WTC11 (cell line): Measurements from ENCODE around the gene TPCN2. TPM values are rescaled to one million over a fixed set of nuclear protein-coding genes. Genes with fewer than 3 reads are reported as not detected.

Experiments used
- ATAC-seq: fragments of 200-7000 bp; cut with Tn5 transposase; 2 replicates; pipeline ENCODE4 v1.10.0; 2021; ENCODE audit warnings: mild to moderate bottlenecking, moderate library complexity
- CTCF ChIA-PET: fragments of 300-600 bp; sonication (Branson Sonifier 250); formaldehyde crosslinking; loops from one replicate; lab custom pipeline; 2021; ENCODE audit warnings: antibody characterized with exemption; lab: Charles Lee
- POLR2A ChIA-PET: fragments of 350-600 bp; sonication (Branson Sonifier 250); formaldehyde crosslinking; loops from one replicate; lab custom pipeline; 2021; ENCODE audit warnings: antibody characterized with exemption; lab: Charles Lee
- DNase-seq: peaks from one replicate; pipeline ENCODE4 v3.0.0; 2021; ENCODE audit warnings: low spot score
- H3K27ac Mint-ChIP-seq: 2 replicates; pipeline ENCODE4 v1.8.0; 2021; ENCODE audit warnings: mixed read lengths
- H3K27me3 Mint-ChIP-seq: 2 replicates; pipeline ENCODE4 v1.8.0; 2021; ENCODE audit warnings: low read depth, mild to moderate bottlenecking, moderate library complexity, mixed read lengths
- H3K36me3 Mint-ChIP-seq: 2 replicates; pipeline ENCODE4 v1.8.0; 2021; ENCODE audit warnings: mixed read lengths
- H3K4me1 Mint-ChIP-seq: 2 replicates; pipeline ENCODE4 v1.8.0; 2022; ENCODE audit warnings: mixed read lengths
- H3K4me3 Mint-ChIP-seq: 2 replicates; pipeline ENCODE4 v1.8.0; 2021; ENCODE audit warnings: mild to moderate bottlenecking, moderate library complexity, mixed read lengths
- H3K9me3 Mint-ChIP-seq: 2 replicates; pipeline ENCODE4 v1.8.0; 2021; ENCODE audit warnings: mixed read lengths
- AFF4 ChIP-seq: sonication (generic); formaldehyde crosslinking; IDR thresholded peaks from 2 replicates; pipeline ENCODE4 v1.8.1; 2023; ENCODE audit warnings: mild to moderate bottlenecking, missing genetic modification reagents, borderline replicate concordance
- CREM ChIP-seq: sonication (generic); formaldehyde crosslinking; IDR thresholded peaks from 2 replicates; pipeline ENCODE4 v1.8.1; 2022; ENCODE audit warnings: mild to moderate bottlenecking, missing genetic modification reagents, moderate library complexity
- FOXP1 ChIP-seq: sonication (generic); formaldehyde crosslinking; IDR thresholded peaks from 2 replicates; pipeline ENCODE4 v1.8.0; 2022; ENCODE audit warnings: missing genetic modification reagents, mild to moderate bottlenecking, moderate library complexity, borderline replicate concordance
- GTF2I ChIP-seq: fragments of 250-450 bp; sonication (Bioruptor Pico); conservative IDR thresholded peaks from 2 replicates; pipeline ENCODE4 v1.4.0; 2021; ENCODE audit warnings: mild to moderate bottlenecking
- JAZF1 ChIP-seq: fragments of 250-450 bp; sonication (Bioruptor Pico); IDR thresholded peaks from 2 replicates; pipeline ENCODE4 v1.9.0; 2021; ENCODE audit warnings: moderate library complexity, mild to moderate bottlenecking, inconsistent platforms
- KAT7 ChIP-seq: sonication (generic); formaldehyde crosslinking; IDR thresholded peaks from 2 replicates; pipeline ENCODE4 v1.8.1; 2023; ENCODE audit warnings: missing genetic modification reagents, mild to moderate bottlenecking, borderline replicate concordance
- MXD4 ChIP-seq: fragments of 250-450 bp; sonication (Bioruptor Pico); IDR thresholded peaks from 2 replicates; pipeline ENCODE4 v1.8.0; 2021; ENCODE audit warnings: mild to moderate bottlenecking, moderate library complexity, borderline replicate concordance
- MYBL2 ChIP-seq: sonication (generic); formaldehyde crosslinking; IDR thresholded peaks from 2 replicates; pipeline ENCODE4 v1.8.1; 2023; ENCODE audit warnings: mild to moderate bottlenecking, moderate library complexity, missing genetic modification reagents
- NFATC4 ChIP-seq: fragments of 250-450 bp; sonication (Bioruptor Pico); IDR thresholded peaks from 2 replicates; pipeline ENCODE4 v1.9.0; 2021; ENCODE audit warnings: mild to moderate bottlenecking
- NFYB ChIP-seq: sonication (generic); formaldehyde crosslinking; conservative IDR thresholded peaks from 2 replicates; pipeline ENCODE4 v1.8.0; 2022; ENCODE audit warnings: low read depth, missing genetic modification reagents
- SP1 ChIP-seq: sonication (generic); formaldehyde crosslinking; conservative IDR thresholded peaks from 2 replicates; pipeline ENCODE4 v1.8.1; 2022; ENCODE audit warnings: missing genetic modification reagents
- TEAD4 ChIP-seq: sonication (generic); formaldehyde crosslinking; IDR thresholded peaks from 2 replicates; pipeline ENCODE4 v1.8.0; 2022; ENCODE audit warnings: mild to moderate bottlenecking, missing genetic modification reagents
- USF2 ChIP-seq: sonication (generic); formaldehyde crosslinking; IDR thresholded peaks from 2 replicates; pipeline ENCODE4 v1.8.1; 2023; ENCODE audit warnings: mild to moderate bottlenecking, missing genetic modification reagents, moderate library complexity
- ZBTB21 ChIP-seq: sonication (generic); formaldehyde crosslinking; IDR thresholded peaks from 2 replicates; pipeline ENCODE4 v1.8.1; 2023; ENCODE audit warnings: mild to moderate bottlenecking, missing genetic modification reagents, borderline replicate concordance
- ZNF232 ChIP-seq: sonication (generic); formaldehyde crosslinking; IDR thresholded peaks from 2 replicates; pipeline ENCODE4 v1.8.0; 2022; ENCODE audit warnings: mild to moderate bottlenecking, missing genetic modification reagents
- ZNF317 ChIP-seq: sonication (generic); formaldehyde crosslinking; IDR thresholded peaks from 2 replicates; pipeline ENCODE4 v1.8.1; 2023; ENCODE audit warnings: low read depth, mild to moderate bottlenecking, moderate library complexity, missing genetic modification reagents, borderline replicate concordance
- ZNF396 ChIP-seq: fragments of 250-450 bp; sonication (Bioruptor Pico); IDR thresholded peaks from 2 replicates; pipeline ENCODE4 v1.8.0; 2021; ENCODE audit warnings: mild to moderate bottlenecking, moderate library complexity, borderline replicate concordance
- ZNF423 ChIP-seq: fragments of 250-450 bp; sonication (Bioruptor Pico); IDR thresholded peaks from 2 replicates; pipeline ENCODE4 v2.1.2; 2022; ENCODE audit warnings: mild to moderate bottlenecking, moderate library complexity
- total RNA-seq: library from RNA; stranded (reverse); gene quantifications from 3 replicates; pipeline ENCODE4 v1.2.3, GENCODE V29; 2021

The TPCN2 gene
- total RNA-seq, 1 experiment from 2014 or later: 24.6 TPM

- Mint-ChIP-seq H3K27ac (no peak overlapping the region), H3K27me3 (peaks cover 5% of the 10 kb centered on the region), H3K9me3 (peaks cover 11% of the 10 kb centered on the region), H3K36me3 (no peaks in the 10 kb centered on the region), H3K4me3 (peak overlapping the region; percentile 62), H3K4me1 (peaks cover 40% of the 10 kb centered on the region)
- no peak for TF ChIP-seq NFYB
- no peak for TF ChIP-seq CREM (CRISPR knock-in tag)
- no peak for TF ChIP-seq MYBL2 (CRISPR knock-in tag)
- TF ChIP-seq USF2 (CRISPR knock-in tag): no peak
- no peak for TF ChIP-seq JAZF1 (CRISPR knock-in tag)
- TF ChIP-seq TEAD4 (CRISPR knock-in tag): no peak
- no peak for TF ChIP-seq MXD4 (CRISPR knock-in tag)
- no peak for TF ChIP-seq ZBTB21
- no peak for TF ChIP-seq ZNF396 (CRISPR knock-in tag)
- TF ChIP-seq GTF2I: no peak
- no peak for TF ChIP-seq FOXP1 (CRISPR knock-in tag)
- no peak for TF ChIP-seq AFF4 (CRISPR knock-in tag)
- TF ChIP-seq KAT7 (CRISPR knock-in tag): no peak
- TF ChIP-seq ZNF232 (CRISPR knock-in tag): no peak
- no peak for TF ChIP-seq ZNF317
- ChIA-PET CTCF (interaction anchor here (0.9 to 6.6 kb wide), 15 partner anchors 10 to 119 kb away, joined by 3 to 50 read pairs (median 6); partner anchors contain the start of gene TPCN2), POLR2A (interaction anchor here (1.0 to 1.4 kb wide), 4 partner anchors 23 to 62 kb away, joined by 3 to 6 read pairs (median 3); partner anchors contain the start of gene TPCN2)
- ATAC-seq (no peak), DNase-seq (no peak)
Observed at GRCh38 chr11:69012092-69013008, 36.4 kb upstream of the TPCN2 start.

- CTCF ChIA-PET: interaction anchor here (0.6 to 6.6 kb wide), 17 partner anchors 9 to 118 kb away, joined by 3 to 50 read pairs (median 5); partner anchors contain the start of gene TPCN2
Observed at GRCh38 chr11:69013009-69013951, 35.5 kb upstream of the TPCN2 start, which contains the start of gene MRGPRF. TSS of gene MRGPRF (minus strand) at chr11:69013246. CDS start at chr11:69009901, 3,345 bp downstream.

More at GRCh38 chr11:69013009-69013951, 35.5 kb upstream of the TPCN2 start, which contains the start of gene MRGPRF:
- peaks cover 5% of the 10 kb centered on the region for H3K27me3 Mint-ChIP-seq
- H3K27ac Mint-ChIP-seq: no peak within 1 kb of the TSS
- peak within 1 kb of the TSS; percentile 62 for H3K4me3 Mint-ChIP-seq
- no peaks in the 10 kb centered on the region for H3K36me3 Mint-ChIP-seq
- ATAC-seq: peak; percentile 16
- TF ChIP-seq GTF2I: peak; percentile 77; the same call in 1 of the 2 replicates
- TF ChIP-seq NFATC4 (CRISPR knock-in tag): no peak
- TF ChIP-seq ZNF423 (CRISPR knock-in tag): 0 out of 2 replicates have a peak, but pooled peaks have one; percentile 32
- TF ChIP-seq SP1: 0 out of 2 replicates have a peak, but pooled peaks have one; percentile 4
- POLR2A ChIA-PET: interaction anchor here (1.0 to 1.4 kb wide), 2 partner anchors 35 to 39 kb away, joined by 3 to 6 read pairs; partner anchors contain the start of gene TPCN2
- peaks cover 12% of the 10 kb centered on the region for H3K9me3 Mint-ChIP-seq
- peak; percentile 66 for DNase-seq
- H3K4me1 Mint-ChIP-seq: peaks cover 30% of the 10 kb centered on the region
